H1 (cell line): Measurements from ENCODE around the gene C7orf57. TPM values are rescaled to one million over a fixed set of nuclear protein-coding genes. Genes with fewer than 3 reads are reported as not detected.

Source experiments
- CTCF ChIA-PET: fragments of 300-600 bp; sonication (Branson Sonifier 250); formaldehyde crosslinking; loops from one replicate; lab custom pipeline; 2021; ENCODE audit not compliant: partially characterized antibody; lab: Charles Lee
- POLR2A ChIA-PET: fragments of 300-600 bp; sonication (Branson Sonifier 250); formaldehyde crosslinking; loops from one replicate; lab custom pipeline; 2021; ENCODE audit warnings: inconsistent platforms; ENCODE audit not compliant: partially characterized antibody; lab: Charles Lee
- DNase-seq, 2 experiments: peaks; one replicate each; pipeline versions ENCODE4 v3.0.0 to v3.0.0-alpha.2; 2010 to 2022; ENCODE audit warnings: low spot score in 2 of 2, low read depth in 1 of 2, mixed read lengths in 1 of 2
- FAIRE-seq: peaks from 2 replicates; lab custom pipeline; 2011; peaks lifted over from hg19 to GRCh38; lab: Jason Lieb, UNC
- H2AFZ ChIP-seq: 2 replicates; pipeline ENCODE4 v1.8.1; 2012; ENCODE audit warnings: low read length, inconsistent platforms
- H2AK5ac ChIP-seq: 2 replicates; pipeline ENCODE4 v1.6.1; 2013; ENCODE audit warnings: low read depth, low read length
- H2BK120ac ChIP-seq: replicated peaks from 2 replicates; pipeline ENCODE3; 2013; ENCODE audit warnings: low read depth, low read length, inconsistent platforms
- H2BK12ac ChIP-seq: 2 replicates; pipeline ENCODE4 v1.6.1; 2013; ENCODE audit warnings: low read depth, low read length
- H2BK15ac ChIP-seq: 2 replicates; pipeline ENCODE4 v1.6.1; 2013; ENCODE audit warnings: low read length
- H2BK20ac ChIP-seq: 2 replicates; pipeline ENCODE4 v1.6.1; 2013; ENCODE audit warnings: low read length
- H2BK5ac ChIP-seq: 2 replicates; pipeline ENCODE4 v1.6.1; 2013; ENCODE audit warnings: low read depth, low read length
- H3K14ac ChIP-seq: 2 replicates; pipeline ENCODE4 v1.6.1; 2013; ENCODE audit warnings: inconsistent platforms; ENCODE audit not compliant: insufficient read length
- H3K18ac ChIP-seq: 2 replicates; pipeline ENCODE4 v1.6.1; 2013; ENCODE audit warnings: low read length; ENCODE audit errors: extremely low read depth
- H3K23ac ChIP-seq: 2 replicates; pipeline ENCODE4 v1.6.1; 2013; ENCODE audit warnings: inconsistent platforms; ENCODE audit not compliant: insufficient read length
- H3K23me2 ChIP-seq: 2 replicates; pipeline ENCODE4 v1.6.1; 2013; ENCODE audit warnings: low read depth, low read length
- H3K27ac ChIP-seq: 2 replicates; pipeline ENCODE4 v1.6.1; 2011; ENCODE audit warnings: low read depth, low read length, inconsistent platforms
- H3K27me3 ChIP-seq, 4 experiments: replicated peaks in 1 of 4; 1 replicate in 1 of 4; 2 replicates in 3 of 4; pipeline versions ENCODE4 v1.6.1 to v1.8.1; 2011 to 2013; ENCODE audit warnings: low read length in 3 of 4, mild to moderate bottlenecking in 3 of 4, inconsistent platforms in 2 of 4, mixed read lengths in 2 of 4, moderate library complexity in 1 of 4; ENCODE audit not compliant: control insufficient read depth in 3 of 4, insufficient read depth in 3 of 4; ENCODE audit errors: extremely low read depth in 1 of 4
- H3K36me3 ChIP-seq, 4 experiments: 2 replicates each; pipeline versions ENCODE4 v1.6.1 to v1.8.1; 2011 to 2013; ENCODE audit warnings: mild to moderate bottlenecking in 4 of 4, low read length in 3 of 4, moderate library complexity in 2 of 4, control low read depth in 1 of 4, inconsistent platforms in 1 of 4; ENCODE audit not compliant: insufficient read depth in 4 of 4, control insufficient read depth in 2 of 4
- H3K4ac ChIP-seq: replicated peaks from 2 replicates; pipeline ENCODE3; 2013; ENCODE audit warnings: low read length, low read depth, mixed read lengths, inconsistent platforms; ENCODE audit not compliant: insufficient read length
- H3K4me1 ChIP-seq, 4 experiments: replicated peaks in 1 of 4; 1 replicate in 1 of 4; 2 replicates in 3 of 4; pipeline versions ENCODE4 v1.6.1 to v1.8.1; 2011 to 2013; ENCODE audit warnings: low read length in 3 of 4, inconsistent platforms in 2 of 4, mixed read lengths in 1 of 4; ENCODE audit not compliant: insufficient read depth in 4 of 4, control insufficient read depth in 3 of 4
- H3K4me2 ChIP-seq, 2 experiments: 2 replicates each; pipeline versions ENCODE4 v1.6.1 to v1.8.1; 2011 to 2013; ENCODE audit warnings: low read depth in 2 of 2, low read length in 2 of 2, control low read depth in 1 of 2, inconsistent platforms in 1 of 2, mild to moderate bottlenecking in 1 of 2; ENCODE audit not compliant: insufficient read depth in 1 of 2
- H3K4me3 ChIP-seq, 4 experiments: fragments of 200-600, 300-600 bp in 1 of 4; sonication (generic), shearing (Covaris generic), sonication (Bioruptor Twin) in 1 of 4; 2 replicates each; pipeline versions ENCODE4 v1.5.1 to v1.8.1; 2011 to 2016; ENCODE audit warnings: low read length in 4 of 4, low read depth in 3 of 4, control low read depth in 2 of 4, inconsistent platforms in 2 of 4, mild to moderate bottlenecking in 2 of 4, mixed read lengths in 1 of 4, moderate library complexity in 1 of 4; ENCODE audit not compliant: insufficient read depth in 2 of 4; ENCODE audit errors: extremely low read depth in 1 of 4
- H3K56ac ChIP-seq: replicated peaks from 2 replicates; pipeline ENCODE3; 2013; ENCODE audit warnings: low read depth, mild to moderate bottlenecking, mixed read lengths, low read length, inconsistent platforms; ENCODE audit not compliant: insufficient read length
- H3K79me1 ChIP-seq: 2 replicates; pipeline ENCODE4 v1.6.1; 2013; ENCODE audit warnings: low read depth, low read length, control low read depth
- H3K79me2 ChIP-seq, 2 experiments: 2 replicates each; pipeline versions ENCODE4 v1.6.1 to v1.8.1; 2012 to 2013; ENCODE audit warnings: low read length in 2 of 2, mild to moderate bottlenecking in 2 of 2, inconsistent platforms in 1 of 2; ENCODE audit not compliant: insufficient read depth in 2 of 2, control insufficient read depth in 1 of 2
- H3K9ac ChIP-seq, 4 experiments: replicated peaks in 1 of 4; 1 replicate in 1 of 4; 2 replicates in 3 of 4; pipeline versions ENCODE4 v1.6.1 to v1.8.1; 2011 to 2013; ENCODE audit warnings: low read depth in 3 of 4, low read length in 3 of 4, control low read depth in 2 of 4, mild to moderate bottlenecking in 2 of 4, moderate library complexity in 2 of 4, inconsistent platforms in 1 of 4; ENCODE audit errors: extremely low read depth in 1 of 4
- H3K9me3 ChIP-seq, 2 experiments: 2 replicates each; pipeline versions ENCODE4 v1.6.1 to v1.8.1; 2012 to 2013; ENCODE audit warnings: mild to moderate bottlenecking in 2 of 2, moderate library complexity in 2 of 2, control low read depth in 1 of 2, inconsistent platforms in 1 of 2, low read depth in 1 of 2, low read length in 1 of 2, mixed read lengths in 1 of 2; ENCODE audit not compliant: insufficient read depth in 2 of 2
- H4K20me1 ChIP-seq, 2 experiments: replicated peaks in 1 of 2; 2 replicates each; pipeline versions ENCODE3 to v1.8.1; 2011 to 2013; ENCODE audit warnings: inconsistent platforms in 2 of 2, low read length in 2 of 2, mild to moderate bottlenecking in 1 of 2; ENCODE audit not compliant: insufficient read depth in 2 of 2, control insufficient read depth in 1 of 2
- H4K5ac ChIP-seq: 2 replicates; pipeline ENCODE4 v1.6.1; 2013; ENCODE audit warnings: low read length, low read depth, mixed read lengths, inconsistent platforms; ENCODE audit not compliant: insufficient read length
- H4K8ac ChIP-seq: 2 replicates; pipeline ENCODE4 v1.8.0; 2013; ENCODE audit warnings: mild to moderate bottlenecking, moderate library complexity, low read length, inconsistent platforms; ENCODE audit not compliant: insufficient read depth; ENCODE audit errors: extremely low read depth
- H4K91ac ChIP-seq: replicated peaks from 2 replicates; pipeline ENCODE3; 2013; ENCODE audit warnings: low read length, mixed read lengths, inconsistent platforms; ENCODE audit not compliant: insufficient read length
- CEBPB ChIP-seq: IDR thresholded peaks from 2 replicates; pipeline ENCODE4 v1.6.1; 2012; ENCODE audit warnings: low read depth, low read length
- CTBP2 ChIP-seq: IDR thresholded peaks from 2 replicates; pipeline ENCODE4 v1.7.0; 2011; ENCODE audit warnings: borderline replicate concordance, mild to moderate bottlenecking, moderate library complexity, mixed read lengths, low read length; ENCODE audit not compliant: insufficient read depth, insufficient read length
- KDM4A ChIP-seq: IDR thresholded peaks from one replicate; pipeline ENCODE4 v1.7.1; 2012; ENCODE audit warnings: low read depth, mild to moderate bottlenecking, moderate library complexity, low read length, inconsistent platforms; ENCODE audit not compliant: severe bottlenecking
- NANOG ChIP-seq: IDR thresholded peaks from 2 replicates; pipeline ENCODE4 v1.6.1; 2011; ENCODE audit warnings: low read length, low read depth, mild to moderate bottlenecking, inconsistent platforms; ENCODE audit not compliant: insufficient read depth, poor library complexity, severe bottlenecking
- RAD21 ChIP-seq, 2 experiments: IDR thresholded peaks in 1 of 2; conservative IDR thresholded peaks in 1 of 2; 2 replicates each; pipeline ENCODE4 v1.6.1; 2011; ENCODE audit warnings: low read depth in 2 of 2, low read length in 2 of 2, improper control_type of control experiment in 1 of 2, inconsistent platforms in 1 of 2, mild to moderate bottlenecking in 1 of 2, moderate library complexity in 1 of 2
- RBBP5 ChIP-seq: IDR thresholded peaks from 2 replicates; pipeline ENCODE4 v1.7.1; 2012; ENCODE audit warnings: low read depth, mild to moderate bottlenecking, inconsistent platforms, low read length, moderate library complexity, borderline replicate concordance
- SAP30 ChIP-seq: fragments of 300-600 bp; sonication (generic); IDR thresholded peaks from 2 replicates; pipeline ENCODE4 v1.7.1; 2012; ENCODE audit warnings: low read length, moderate library complexity, mild to moderate bottlenecking, inconsistent platforms; ENCODE audit not compliant: insufficient read depth, insufficient replicate concordance
- SIN3A ChIP-seq, 2 experiments: IDR thresholded peaks in 1 of 2; conservative IDR thresholded peaks in 1 of 2; 2 replicates each; pipeline ENCODE4 v1.6.1; 2011 to 2012; ENCODE audit warnings: low read length in 2 of 2, improper control_type of control experiment in 1 of 2, low read depth in 1 of 2, mild to moderate bottlenecking in 1 of 2
- SIX5 ChIP-seq: IDR thresholded peaks from 2 replicates; pipeline ENCODE4 v1.6.1; 2011; ENCODE audit warnings: mild to moderate bottlenecking, low read depth, low read length
- SP1 ChIP-seq: IDR thresholded peaks from 2 replicates; pipeline ENCODE4 v1.6.1; 2011; ENCODE audit warnings: low read depth, low read length
- WGBS, 2 experiments: shearing (Covaris generic) in 1 of 2; methylation state at CpG; one replicate each; pipeline versions ENCODE4 v1.1.6 to v1.1.7; 2013 to 2015; ENCODE audit warnings: low lambda C conversion rate in 2 of 2, mixed read lengths in 2 of 2, inconsistent platforms in 1 of 2, low coverage in 1 of 2, missing lambda C conversion rate in 1 of 2; ENCODE audit not compliant: insufficient replicate concordance in 2 of 2, insufficient coverage in 1 of 2, insufficient read length in 1 of 2; ENCODE audit errors: extremely low coverage in 1 of 2, missing lambda C conversion rate in 1 of 2; 5-methylcytosine and 5-hydroxymethylcytosine counted together
- polyA plus RNA-seq, 7 experiments: library from polyadenylated mRNA; depleted of rRNA in 3 of 7; stranded (reverse) in 5 of 7; unstranded in 2 of 7; fragments of >200 nt in 5 of 7; fragments of 200-250 nt in 2 of 7; gene quantifications; 1 replicate in 5 of 7; 2 replicates in 1 of 7; 4 replicates in 1 of 7; pipeline versions ENCODE4 v1.2.1 to v1.2.3, GENCODE V29; 2011 to 2013; ENCODE audit warnings: missing spikeins in 2 of 7, mixed read lengths in 2 of 7
- total RNA-seq: library from RNA; stranded (reverse); fragmentation: NEBNext Ultra II Directional; extraction: Animal tissue kit (Norgen Biotek cat#: 25700); gene quantifications from 2 replicates; pipeline ENCODE4 v1.2.1, GENCODE V29; 2021
- TF ChIP-seq, protein P1 (sequence below): IDR thresholded peaks from 2 replicates; pipeline ENCODE4 v1.6.1; 2012; ENCODE audit warnings: inconsistent platforms

Gene C7orf57
- total and polyA plus RNA-seq, 2 of the 8 experiments (the other 6 are each of a cell fraction or from before 2014, with no cell fraction given) = 0.08 to 0.56 TPM

- Histone ChIP-seq H3K79me2 (no peaks in the 10 kb centered on the region), H3K4me3 (peak overlapping the region; percentile 39 to 81 (median 72)), H3K79me1 (no peaks in the 10 kb centered on the region), H3K4ac (no peak overlapping the region), H2BK15ac (no peak overlapping the region; the same call in 1 of the 2 replicates), H3K36me3 (no peaks in the 10 kb centered on the region), H2AFZ (no peak overlapping the region; the same call in 1 of the 2 replicates), H3K14ac (no peak overlapping the region), H4K20me1 (peaks cover 0 to 3% of the 10 kb centered on the region in 2 experiments), H3K23me2 (peaks cover 16% of the 10 kb centered on the region), H3K27ac (no peak overlapping the region), H3K4me1 (peaks cover 2 to 20% (median 14%) of the 10 kb centered on the region in 4 experiments), H4K91ac (no peak overlapping the region), H3K56ac (no peak overlapping the region), H3K18ac (no peak overlapping the region), H3K23ac (no peak overlapping the region), H4K8ac (no peak overlapping the region), H3K9me3 (no peaks in the 10 kb centered on the region), H2BK5ac (no peak overlapping the region), H3K27me3 (peaks cover 11 to 31% (median 25%) of the 10 kb centered on the region in 4 experiments), H3K9ac (peak overlapping the region in 2 of 4 experiments; percentile 45 to 74; a peak in 3 of 7 replicates), H3K4me2 (peak overlapping the region; percentile 99 to 100), H2BK20ac (no peak overlapping the region), H4K5ac (no peak overlapping the region), H2AK5ac (no peak overlapping the region), H2BK12ac (peak overlapping the region; percentile 69; the same call in 1 of the 2 replicates), H2BK120ac (no peak overlapping the region)
- ChIA-PET POLR2A (interaction anchor here (0.9 to 1.5 kb wide), 3 partner anchors 53 to 56 kb away, joined by 3 to 8 read pairs (median 4); partner anchors contain the start of genes HUS1 and UPP1), CTCF (no interaction called here)
- DNase-seq = no peak
- no peak for FAIRE-seq
- WGBS, 2 experiments = 10% methylated on average over 42 of the region's 42 CpGs; no CpG with 5 or more reads in 1 of the 2 experiments
- TF ChIP-seq SIN3A (conservative IDR thresholded peaks at IDR 0.05 in 1 of 2, IDR thresholded peaks at IDR 0.05 in 1 of 2; ENCODE audit: low read depth in 1 of 2, low read length in 2 of 2) (no peak), KDM4A (peak; percentile 59), RBBP5 (no peak), CTBP2 (peak; percentile 12), RAD21 (IDR thresholded peaks at IDR 0.05 in 1 of 2, conservative IDR thresholded peaks at IDR 0.05 in 1 of 2; ENCODE audit: low read depth in 2 of 2, low read length in 2 of 2) (no peak), SP1 (no peak), SIX5 (no peak), CEBPB (no peak), NANOG (no peak), SAP30 (no peak)
- TF ChIP-seq, protein P1, sequence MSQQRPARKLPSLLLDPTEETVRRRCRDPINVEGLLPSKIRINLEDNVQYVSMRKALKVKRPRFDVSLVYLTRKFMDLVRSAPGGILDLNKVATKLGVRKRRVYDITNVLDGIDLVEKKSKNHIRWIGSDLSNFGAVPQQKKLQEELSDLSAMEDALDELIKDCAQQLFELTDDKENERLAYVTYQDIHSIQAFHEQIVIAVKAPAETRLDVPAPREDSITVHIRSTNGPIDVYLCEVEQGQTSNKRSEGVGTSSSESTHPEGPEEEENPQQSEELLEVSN = no peak
Observed at GRCh38 chr7:48035967-48036478, 680 bp downstream of the C7orf57 start.
